ENCODE measurements around the gene MSH5. TPM values are rescaled to one million over a fixed set of nuclear protein-coding genes. Genes with fewer than 3 reads are reported as not detected.

The MSH5 gene
- total RNA-seq, 1 donor from 2014 or later, result 8.9 TPM

DNA sequence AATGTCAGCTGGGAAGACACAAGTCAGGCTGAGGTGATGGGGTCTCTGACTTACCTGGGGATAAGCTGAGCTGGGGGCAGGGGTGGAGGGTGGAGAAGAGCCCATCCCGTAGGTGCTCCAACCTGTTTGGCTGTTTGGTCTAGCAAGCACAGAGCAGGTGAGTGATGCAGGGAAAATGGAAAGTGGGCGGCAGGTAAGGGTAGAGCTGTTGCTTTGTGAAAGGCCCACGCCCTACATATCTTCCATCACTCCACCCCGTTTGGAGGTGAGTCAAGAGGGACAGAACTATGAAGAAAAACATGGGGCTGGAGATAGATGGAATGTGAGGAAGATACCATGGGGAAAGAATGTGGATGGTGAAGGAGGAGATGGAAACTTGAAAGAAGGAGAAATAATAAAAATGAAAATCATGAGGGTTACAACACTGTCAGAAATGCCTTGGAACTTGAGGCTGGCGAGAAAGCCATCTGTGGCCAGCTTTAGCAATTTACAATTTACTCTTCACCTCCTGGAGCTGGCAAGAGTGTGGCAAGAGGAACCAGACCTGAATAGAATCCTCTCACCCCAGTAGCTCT, 19.5 kb upstream of the MSH5 start:
- Histone ChIP-seq H3K4me3 (ENCODE audit: low read depth, low read length) (no peak overlapping the region), H3K36me3 (ENCODE audit: control insufficient read depth, insufficient read depth, low read length) (no peaks in the 10 kb centered on the region), H3K27me3 (ENCODE audit: control insufficient read depth, insufficient read depth, low read length) (no peaks in the 10 kb centered on the region)
- TF ChIP-seq, protein P1, sequence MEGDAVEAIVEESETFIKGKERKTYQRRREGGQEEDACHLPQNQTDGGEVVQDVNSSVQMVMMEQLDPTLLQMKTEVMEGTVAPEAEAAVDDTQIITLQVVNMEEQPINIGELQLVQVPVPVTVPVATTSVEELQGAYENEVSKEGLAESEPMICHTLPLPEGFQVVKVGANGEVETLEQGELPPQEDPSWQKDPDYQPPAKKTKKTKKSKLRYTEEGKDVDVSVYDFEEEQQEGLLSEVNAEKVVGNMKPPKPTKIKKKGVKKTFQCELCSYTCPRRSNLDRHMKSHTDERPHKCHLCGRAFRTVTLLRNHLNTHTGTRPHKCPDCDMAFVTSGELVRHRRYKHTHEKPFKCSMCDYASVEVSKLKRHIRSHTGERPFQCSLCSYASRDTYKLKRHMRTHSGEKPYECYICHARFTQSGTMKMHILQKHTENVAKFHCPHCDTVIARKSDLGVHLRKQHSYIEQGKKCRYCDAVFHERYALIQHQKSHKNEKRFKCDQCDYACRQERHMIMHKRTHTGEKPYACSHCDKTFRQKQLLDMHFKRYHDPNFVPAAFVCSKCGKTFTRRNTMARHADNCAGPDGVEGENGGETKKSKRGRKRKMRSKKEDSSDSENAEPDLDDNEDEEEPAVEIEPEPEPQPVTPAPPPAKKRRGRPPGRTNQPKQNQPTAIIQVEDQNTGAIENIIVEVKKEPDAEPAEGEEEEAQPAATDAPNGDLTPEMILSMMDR (IDR thresholded peaks at IDR 0.05; ENCODE audit: insufficient read depth, low read length, poor library complexity, severe bottlenecking), result no peak
- DNase-seq (ENCODE audit: low read depth), result no peak

DNA sequence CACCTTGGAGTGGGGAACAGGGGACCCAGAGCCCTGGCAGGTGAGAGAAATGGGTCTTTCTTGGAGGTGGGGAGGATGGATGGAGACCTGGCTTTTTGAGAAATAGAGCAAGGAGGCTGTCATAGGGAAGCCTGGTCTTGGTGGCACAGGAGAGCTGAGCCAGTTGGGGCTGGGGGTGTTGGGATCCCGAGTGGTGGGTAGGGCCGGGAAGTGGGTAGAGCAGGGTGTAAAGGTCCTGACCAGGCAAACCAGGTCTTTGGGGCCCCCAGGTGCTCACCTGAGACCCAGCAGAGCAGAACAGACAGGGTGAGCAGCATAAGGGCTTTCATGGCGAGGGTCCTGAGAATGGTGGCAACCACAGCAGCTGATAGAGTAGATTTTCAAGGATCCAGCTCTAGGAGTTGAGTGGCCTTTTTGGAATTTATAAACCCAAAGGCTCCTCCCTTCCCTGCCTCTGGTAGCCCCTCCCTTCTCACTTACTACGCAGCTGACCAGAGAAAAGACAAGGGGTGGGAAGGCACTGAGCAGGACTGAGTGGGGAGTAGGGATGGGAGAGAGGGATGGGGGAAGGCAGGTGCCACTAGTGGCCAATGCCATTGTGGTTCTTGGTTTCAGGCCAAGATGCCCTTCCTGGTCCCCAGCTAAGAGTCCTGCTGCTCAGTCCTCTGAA, 18.3 kb upstream of the MSH5 start, which contains the start of gene LY6G6C:
Gene LY6G6C (minus strand): TSS at position 396 of the 670 bp plus-strand sequence. CDS start 67 bp downstream, at position 329.
- Histone ChIP-seq H3K4me3 (ENCODE audit: low read depth, low read length) (no peak within 1 kb of the TSS), H3K36me3 (ENCODE audit: control insufficient read depth, insufficient read depth, low read length) (no peaks in the 10 kb centered on the region), H3K27me3 (ENCODE audit: control insufficient read depth, insufficient read depth, low read length) (no peaks in the 10 kb centered on the region)
- no peak for DNase-seq (ENCODE audit: low read depth)
- TF ChIP-seq, protein P1 (IDR thresholded peaks at IDR 0.05; ENCODE audit: insufficient read depth, low read length, poor library complexity, severe bottlenecking), result no peak

DNA sequence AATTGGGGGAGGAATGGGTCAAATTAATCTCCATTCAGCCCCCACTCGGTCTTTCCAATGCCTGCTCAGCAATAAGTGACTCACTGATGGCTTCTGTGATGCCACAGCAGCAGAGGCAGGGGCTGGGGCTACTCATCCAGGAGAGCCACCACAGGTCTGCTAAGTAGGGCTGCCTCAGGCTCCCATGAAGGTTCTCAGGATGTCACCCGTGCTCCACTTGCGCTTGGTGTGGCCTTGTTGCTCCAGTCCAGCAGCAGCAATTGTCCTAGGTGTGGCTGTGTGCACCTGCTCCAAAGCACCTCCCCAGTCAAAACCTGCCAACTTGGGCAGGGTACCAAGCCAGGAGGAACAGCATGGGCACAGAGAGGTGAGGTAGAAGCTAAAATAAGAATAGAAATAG, 17.6 kb upstream of the MSH5 start:
- H3K27me3 ChIP-seq (ENCODE audit: control insufficient read depth, insufficient read depth, low read length), result no peaks in the 10 kb centered on the region
- no peak for DNase-seq (ENCODE audit: low read depth)
- TF ChIP-seq, protein P1 (IDR thresholded peaks at IDR 0.05; ENCODE audit: insufficient read depth, low read length, poor library complexity, severe bottlenecking), result no peak
- no peaks in the 10 kb centered on the region for H3K36me3 ChIP-seq (ENCODE audit: control insufficient read depth, insufficient read depth, low read length)
- H3K4me3 ChIP-seq (ENCODE audit: low read depth, low read length), result no peak overlapping the region

DNA sequence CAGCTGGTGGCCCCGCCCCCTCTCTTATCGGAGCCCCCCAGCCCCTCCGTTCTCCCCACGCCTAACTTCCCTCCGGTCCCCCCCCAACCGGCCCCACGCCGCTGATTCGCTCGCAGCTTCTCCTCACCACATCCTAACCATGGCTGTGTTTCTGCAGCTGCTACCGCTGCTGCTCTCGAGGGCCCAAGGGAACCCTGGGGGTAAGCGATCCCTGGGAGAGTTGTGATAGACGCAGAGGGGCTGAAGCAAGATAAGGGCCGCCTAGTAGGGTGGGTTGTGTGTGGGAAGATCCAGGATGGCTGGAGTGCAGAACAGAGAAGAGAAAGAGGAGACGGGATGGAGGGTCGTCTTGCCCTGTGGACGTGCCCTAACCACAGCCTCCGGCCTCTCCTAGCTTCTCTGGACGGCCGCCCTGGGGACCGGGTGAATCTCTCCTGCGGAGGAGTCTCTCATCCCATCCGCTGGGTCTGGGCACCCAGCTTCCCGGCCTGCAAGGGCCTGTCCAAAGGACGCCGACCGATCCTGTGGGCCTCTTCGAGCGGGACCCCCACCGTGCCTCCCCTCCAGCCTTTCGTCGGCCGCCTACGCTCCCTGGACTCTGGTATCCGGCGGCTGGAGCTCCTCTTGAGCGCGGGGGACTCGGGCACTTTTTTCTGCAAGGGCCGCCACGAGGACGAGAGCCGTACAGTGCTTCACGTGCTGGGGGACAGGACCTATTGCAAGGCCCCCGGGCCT, 16.4 kb upstream of the MSH5 start, which contains the start of gene MPIG6B:
Gene MPIG6B (plus strand): TSS at position 129 of the 735 bp plus-strand sequence. CDS start 11 bp downstream, at position 140.
- H3K4me3 ChIP-seq (ENCODE audit: low read depth, low read length), result no peak within 1 kb of the TSS
- H3K36me3 ChIP-seq (ENCODE audit: control insufficient read depth, insufficient read depth, low read length), result no peaks in the 10 kb centered on the region
- H3K27me3 ChIP-seq (ENCODE audit: control insufficient read depth, insufficient read depth, low read length), result no peaks in the 10 kb centered on the region
- TF ChIP-seq, protein P1 (IDR thresholded peaks at IDR 0.05; ENCODE audit: insufficient read depth, low read length, poor library complexity, severe bottlenecking), result no peak
- no peak for DNase-seq (ENCODE audit: low read depth)

DNA sequence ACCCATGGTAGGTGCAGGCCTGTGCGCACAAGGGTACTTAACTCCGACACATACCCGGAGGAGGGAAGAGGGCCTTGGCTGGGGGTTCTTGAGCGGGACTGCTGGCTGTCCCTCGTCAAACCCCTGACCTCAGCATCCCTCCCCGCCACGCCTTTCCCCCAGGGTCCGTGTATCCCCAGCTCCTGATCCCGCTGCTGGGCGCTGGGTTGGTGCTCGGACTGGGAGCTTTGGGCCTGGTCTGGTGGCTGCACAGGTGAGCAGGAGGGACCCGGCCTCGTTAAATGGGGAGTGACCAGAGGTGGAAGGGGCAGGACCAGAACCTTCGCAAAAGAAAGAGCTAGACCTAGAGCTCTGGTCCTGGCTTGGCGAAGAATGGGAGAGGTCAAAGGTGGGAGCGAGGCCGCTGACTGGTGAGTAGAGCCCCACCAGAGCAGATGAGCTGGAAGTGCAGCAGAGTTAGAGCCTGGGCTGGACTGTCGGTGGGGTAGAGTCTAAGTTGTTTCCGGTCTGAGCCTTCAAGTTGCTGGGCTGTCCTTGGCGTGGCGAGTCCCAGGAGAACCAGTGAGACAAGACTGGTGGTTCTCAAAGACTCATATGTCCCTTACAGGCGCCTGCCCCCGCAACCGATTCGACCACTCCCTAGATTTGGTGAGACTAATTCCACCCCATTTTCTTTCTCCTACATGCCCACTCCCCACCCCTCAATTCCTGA, 15.7 kb upstream of the MSH5 start:
- Histone ChIP-seq H3K27me3 (ENCODE audit: control insufficient read depth, insufficient read depth, low read length) (no peaks in the 10 kb centered on the region), H3K36me3 (ENCODE audit: control insufficient read depth, insufficient read depth, low read length) (no peaks in the 10 kb centered on the region), H3K4me3 (ENCODE audit: low read depth, low read length) (no peak overlapping the region)
- TF ChIP-seq, protein P1 (IDR thresholded peaks at IDR 0.05; ENCODE audit: insufficient read depth, low read length, poor library complexity, severe bottlenecking), result no peak
- no peak for DNase-seq (ENCODE audit: low read depth)
